Measurements from ENCODE around the gene VEGFC.

Gene VEGFC

DNA sequence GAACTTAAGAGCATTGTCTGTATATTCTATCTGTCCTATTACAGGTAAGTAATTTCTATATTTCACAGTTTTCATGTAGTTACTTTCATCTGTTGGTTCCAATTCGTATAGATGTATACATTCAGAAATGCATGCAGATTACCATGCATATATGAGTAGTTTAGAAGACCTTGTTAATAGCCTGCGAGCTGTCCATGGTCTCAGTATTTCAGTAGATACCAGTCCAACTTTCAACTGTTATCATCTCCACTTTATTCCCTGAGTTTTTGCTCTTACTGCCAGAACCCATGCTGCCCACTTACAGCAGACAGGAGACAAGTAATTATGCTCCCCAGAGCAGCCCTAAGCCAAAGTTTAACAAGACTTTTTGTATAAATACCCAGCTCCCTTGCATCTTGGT, 37.7 kb downstream of the VEGFC start:
- in situ Hi-C loops (cut with MboI; ENCODE audit: low pct_unique_long_range_greater_than_20kb, low sequenced_read_pairs, unreplicated experiment): no loop called here
- TF ChIP-seq, protein P1, sequence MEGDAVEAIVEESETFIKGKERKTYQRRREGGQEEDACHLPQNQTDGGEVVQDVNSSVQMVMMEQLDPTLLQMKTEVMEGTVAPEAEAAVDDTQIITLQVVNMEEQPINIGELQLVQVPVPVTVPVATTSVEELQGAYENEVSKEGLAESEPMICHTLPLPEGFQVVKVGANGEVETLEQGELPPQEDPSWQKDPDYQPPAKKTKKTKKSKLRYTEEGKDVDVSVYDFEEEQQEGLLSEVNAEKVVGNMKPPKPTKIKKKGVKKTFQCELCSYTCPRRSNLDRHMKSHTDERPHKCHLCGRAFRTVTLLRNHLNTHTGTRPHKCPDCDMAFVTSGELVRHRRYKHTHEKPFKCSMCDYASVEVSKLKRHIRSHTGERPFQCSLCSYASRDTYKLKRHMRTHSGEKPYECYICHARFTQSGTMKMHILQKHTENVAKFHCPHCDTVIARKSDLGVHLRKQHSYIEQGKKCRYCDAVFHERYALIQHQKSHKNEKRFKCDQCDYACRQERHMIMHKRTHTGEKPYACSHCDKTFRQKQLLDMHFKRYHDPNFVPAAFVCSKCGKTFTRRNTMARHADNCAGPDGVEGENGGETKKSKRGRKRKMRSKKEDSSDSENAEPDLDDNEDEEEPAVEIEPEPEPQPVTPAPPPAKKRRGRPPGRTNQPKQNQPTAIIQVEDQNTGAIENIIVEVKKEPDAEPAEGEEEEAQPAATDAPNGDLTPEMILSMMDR (IDR thresholded peaks at IDR 0.05; ENCODE audit: extremely low read depth, insufficient read depth, missing control alignments): no peak
- no peak for DNase-seq (ENCODE audit: low spot score)

DNA sequence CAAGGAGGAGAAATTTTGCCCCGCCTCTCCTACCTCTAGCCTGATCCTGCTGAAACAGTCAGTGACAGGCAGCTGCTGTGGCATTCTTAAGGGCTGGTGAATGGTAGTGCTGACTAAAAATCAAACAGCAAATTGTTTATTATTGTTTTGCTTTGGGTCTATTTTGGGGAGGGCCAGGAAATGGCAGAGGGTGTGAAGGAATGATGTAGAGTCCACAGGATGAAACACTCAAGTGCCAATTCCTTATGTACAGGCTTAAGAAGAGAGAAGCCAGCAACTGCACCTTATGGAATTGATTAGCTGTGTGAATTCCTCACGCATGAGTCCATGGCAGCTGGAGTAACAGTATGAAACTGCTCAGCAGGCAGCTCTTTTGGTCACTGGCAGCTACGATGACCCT, 39.7 kb downstream of the VEGFC start:
- DNase-seq (ENCODE audit: low spot score): no peak
- TF ChIP-seq, protein P1 (IDR thresholded peaks at IDR 0.05; ENCODE audit: extremely low read depth, insufficient read depth, missing control alignments): no peak
- in situ Hi-C loops (cut with MboI; ENCODE audit: low pct_unique_long_range_greater_than_20kb, low sequenced_read_pairs, unreplicated experiment): no loop called here

DNA sequence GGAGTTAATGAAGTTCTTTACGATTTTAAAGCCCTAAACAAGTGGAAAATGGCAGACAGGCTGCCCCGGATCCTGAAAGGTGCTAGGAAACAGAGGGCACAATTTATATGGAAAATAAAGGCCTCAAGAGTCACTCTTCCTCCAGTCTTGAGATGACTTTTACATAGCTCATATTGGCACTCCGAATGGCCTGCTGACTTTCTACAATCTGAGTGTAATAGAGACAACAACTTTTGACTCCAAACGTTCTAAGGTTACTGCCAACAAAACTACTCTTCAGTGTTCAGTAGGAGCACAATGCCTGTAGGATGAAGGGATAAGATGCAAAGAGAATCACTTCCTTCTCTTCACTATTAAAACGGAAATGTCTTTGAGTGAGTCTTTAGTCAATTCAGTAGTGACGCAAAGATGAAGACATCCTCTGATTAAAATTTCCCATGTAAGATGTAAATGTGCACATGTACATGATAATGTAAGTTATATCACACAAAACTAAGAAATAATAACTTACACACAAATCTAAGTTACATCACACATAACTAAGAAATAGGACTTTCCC, 40.5 kb downstream of the VEGFC start:
- in situ Hi-C loops (cut with MboI; ENCODE audit: low pct_unique_long_range_greater_than_20kb, low sequenced_read_pairs, unreplicated experiment): no loop called here
- TF ChIP-seq, protein P1 (IDR thresholded peaks at IDR 0.05; ENCODE audit: extremely low read depth, insufficient read depth, missing control alignments): no peak
- no peak for DNase-seq (ENCODE audit: low spot score)

DNA sequence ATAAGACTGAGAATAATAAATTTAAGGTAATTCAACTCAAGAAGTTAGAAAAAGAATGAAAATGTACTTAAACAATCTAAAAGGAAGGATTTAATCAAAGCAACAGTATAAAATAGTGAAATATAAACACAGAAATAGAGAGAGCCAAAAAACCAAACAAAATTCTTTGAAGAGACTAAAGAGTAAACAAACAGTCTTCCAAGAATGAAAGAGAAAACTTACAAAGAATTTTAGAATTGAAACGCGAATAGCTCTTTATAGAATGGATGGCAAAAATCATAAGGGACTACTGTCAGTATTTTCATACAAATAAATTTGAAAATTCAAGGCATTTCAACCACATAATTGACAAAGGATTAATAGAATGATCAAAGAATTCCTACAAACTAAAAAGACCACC, 41.7 kb downstream of the VEGFC start:
- in situ Hi-C loops (cut with MboI; ENCODE audit: low pct_unique_long_range_greater_than_20kb, low sequenced_read_pairs, unreplicated experiment): no loop called here
- TF ChIP-seq, protein P1 (IDR thresholded peaks at IDR 0.05; ENCODE audit: extremely low read depth, insufficient read depth, missing control alignments): no peak
- no peak for DNase-seq (ENCODE audit: low spot score)

DNA sequence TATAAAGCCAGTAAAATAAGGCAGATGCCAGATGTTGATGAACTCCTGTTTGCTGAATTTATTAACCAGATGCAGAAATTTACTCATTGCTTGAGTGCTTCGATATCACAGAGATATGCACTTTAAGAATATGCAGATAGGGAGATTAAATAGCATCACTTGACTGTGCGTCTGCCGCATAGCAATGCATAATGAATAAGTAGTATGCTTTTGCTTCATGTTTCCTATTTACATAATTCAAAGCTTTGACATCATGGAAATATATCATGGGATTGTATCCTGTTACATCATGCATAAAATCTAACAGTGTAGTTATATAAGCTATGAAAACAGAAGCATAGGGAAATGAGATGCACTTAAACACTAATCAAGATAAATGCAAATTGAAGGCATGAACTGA, 45.9 kb downstream of the VEGFC start:
- no peak for DNase-seq (ENCODE audit: low spot score)
- TF ChIP-seq, protein P1 (IDR thresholded peaks at IDR 0.05; ENCODE audit: extremely low read depth, insufficient read depth, missing control alignments): no peak
- in situ Hi-C loops (cut with MboI; ENCODE audit: low pct_unique_long_range_greater_than_20kb, low sequenced_read_pairs, unreplicated experiment): no loop called here

DNA sequence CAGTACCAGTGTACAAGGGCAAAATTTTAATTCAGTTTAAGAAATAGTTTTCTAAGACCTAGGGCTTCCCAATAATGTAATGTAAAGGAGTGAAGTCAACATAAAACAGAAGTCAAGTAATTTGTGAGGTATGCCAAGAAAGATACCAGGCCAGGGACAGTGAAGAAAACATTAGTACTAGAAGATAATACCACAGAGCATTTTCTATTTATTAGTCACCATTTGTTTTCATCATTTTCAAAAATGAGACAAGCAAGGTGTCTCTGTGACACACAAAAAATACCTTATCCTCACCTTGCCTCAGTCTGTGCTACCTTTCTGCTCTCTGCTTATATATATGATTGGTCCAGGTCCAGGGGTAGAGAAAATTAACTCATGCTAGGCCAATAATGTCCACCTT, 46.8 kb downstream of the VEGFC start:
- in situ Hi-C loops (cut with MboI; ENCODE audit: low pct_unique_long_range_greater_than_20kb, low sequenced_read_pairs, unreplicated experiment): no loop called here
- TF ChIP-seq, protein P1 (IDR thresholded peaks at IDR 0.05; ENCODE audit: extremely low read depth, insufficient read depth, missing control alignments): no peak
- no peak for DNase-seq (ENCODE audit: low spot score)

DNA sequence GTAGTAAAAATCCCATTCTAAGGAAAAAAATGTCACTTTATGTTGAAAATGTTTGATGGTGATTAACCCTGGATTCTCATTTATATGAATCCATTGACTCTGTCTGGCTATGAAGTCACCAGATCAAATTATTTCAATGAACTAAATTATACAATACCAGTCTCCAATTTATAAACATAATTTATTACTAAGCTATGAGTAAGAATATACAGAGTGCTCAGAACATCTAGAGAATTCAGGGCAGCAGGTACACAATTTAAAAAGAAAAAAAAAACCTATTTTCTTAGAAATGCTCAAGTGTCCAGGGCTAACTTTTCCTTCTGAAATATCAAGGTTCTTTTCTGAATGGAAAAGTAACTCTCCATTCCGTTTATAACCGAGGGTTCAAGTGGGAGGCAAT, 48.6 kb downstream of the VEGFC start:
- in situ Hi-C loops (cut with MboI; ENCODE audit: low pct_unique_long_range_greater_than_20kb, low sequenced_read_pairs, unreplicated experiment): no loop called here
- TF ChIP-seq, protein P1 (IDR thresholded peaks at IDR 0.05; ENCODE audit: extremely low read depth, insufficient read depth, missing control alignments): no peak
- no peak for DNase-seq (ENCODE audit: low spot score)

All from GM13977 (cell line).